Panc1 (cell line): ENCODE measurements around the gene PCGF3.

Experiments used
- POLR2AphosphoS5 ChIP-seq: IDR thresholded peaks from 2 replicates; pipeline ENCODE4 v1.6.1; 2012; ENCODE audit warnings: mild to moderate bottlenecking, low read depth, low read length, moderate library complexity
- SIN3A ChIP-seq: IDR thresholded peaks from 2 replicates; pipeline ENCODE4 v1.6.1; 2012; ENCODE audit warnings: low read depth, mild to moderate bottlenecking, low read length, moderate library complexity, borderline replicate concordance; ENCODE audit not compliant: insufficient read depth
- TF ChIP-seq, protein P1 (sequence below): fragments of 450-650 bp; IDR thresholded peaks from 2 replicates; pipeline ENCODE4 v1.5.1; 2017; ENCODE audit warnings: mild to moderate bottlenecking
- TF ChIP-seq, protein P2 (sequence below), 2 experiments: IDR thresholded peaks; 2 replicates each; pipeline ENCODE4 v1.6.1; 2011 to 2012; ENCODE audit warnings: low read depth in 2 of 2, control low read depth in 1 of 2, low read length in 1 of 2, mild to moderate bottlenecking in 1 of 2, moderate library complexity in 1 of 2; ENCODE audit not compliant: insufficient read depth in 1 of 2

DNA sequence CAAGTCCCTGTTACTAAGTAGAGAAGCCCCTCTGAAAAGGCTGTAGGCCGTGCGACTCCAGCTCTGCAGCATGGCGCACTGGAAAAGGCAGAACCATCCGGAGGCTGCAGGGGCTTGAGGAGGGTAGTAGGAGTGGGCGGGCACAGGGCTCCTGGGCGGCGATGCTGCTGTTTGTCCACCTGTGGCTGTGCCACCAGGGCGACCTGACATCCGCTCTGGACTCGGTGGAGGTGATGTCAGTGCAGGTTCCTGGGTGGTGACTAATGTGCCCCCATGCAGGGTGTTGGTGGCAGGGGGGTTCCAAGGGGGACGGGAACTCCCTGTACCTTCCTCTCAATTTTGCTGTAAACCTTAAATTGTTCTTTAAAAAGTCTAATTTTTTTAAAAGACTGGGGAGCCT, 58.3 kb downstream of the PCGF3 start:
- TF ChIP-seq, protein P1, sequence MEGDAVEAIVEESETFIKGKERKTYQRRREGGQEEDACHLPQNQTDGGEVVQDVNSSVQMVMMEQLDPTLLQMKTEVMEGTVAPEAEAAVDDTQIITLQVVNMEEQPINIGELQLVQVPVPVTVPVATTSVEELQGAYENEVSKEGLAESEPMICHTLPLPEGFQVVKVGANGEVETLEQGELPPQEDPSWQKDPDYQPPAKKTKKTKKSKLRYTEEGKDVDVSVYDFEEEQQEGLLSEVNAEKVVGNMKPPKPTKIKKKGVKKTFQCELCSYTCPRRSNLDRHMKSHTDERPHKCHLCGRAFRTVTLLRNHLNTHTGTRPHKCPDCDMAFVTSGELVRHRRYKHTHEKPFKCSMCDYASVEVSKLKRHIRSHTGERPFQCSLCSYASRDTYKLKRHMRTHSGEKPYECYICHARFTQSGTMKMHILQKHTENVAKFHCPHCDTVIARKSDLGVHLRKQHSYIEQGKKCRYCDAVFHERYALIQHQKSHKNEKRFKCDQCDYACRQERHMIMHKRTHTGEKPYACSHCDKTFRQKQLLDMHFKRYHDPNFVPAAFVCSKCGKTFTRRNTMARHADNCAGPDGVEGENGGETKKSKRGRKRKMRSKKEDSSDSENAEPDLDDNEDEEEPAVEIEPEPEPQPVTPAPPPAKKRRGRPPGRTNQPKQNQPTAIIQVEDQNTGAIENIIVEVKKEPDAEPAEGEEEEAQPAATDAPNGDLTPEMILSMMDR = no peak
- TF ChIP-seq POLR2AphosphoS5 = no peak
- TF ChIP-seq SIN3A = no peak
- TF ChIP-seq, protein P2, sequence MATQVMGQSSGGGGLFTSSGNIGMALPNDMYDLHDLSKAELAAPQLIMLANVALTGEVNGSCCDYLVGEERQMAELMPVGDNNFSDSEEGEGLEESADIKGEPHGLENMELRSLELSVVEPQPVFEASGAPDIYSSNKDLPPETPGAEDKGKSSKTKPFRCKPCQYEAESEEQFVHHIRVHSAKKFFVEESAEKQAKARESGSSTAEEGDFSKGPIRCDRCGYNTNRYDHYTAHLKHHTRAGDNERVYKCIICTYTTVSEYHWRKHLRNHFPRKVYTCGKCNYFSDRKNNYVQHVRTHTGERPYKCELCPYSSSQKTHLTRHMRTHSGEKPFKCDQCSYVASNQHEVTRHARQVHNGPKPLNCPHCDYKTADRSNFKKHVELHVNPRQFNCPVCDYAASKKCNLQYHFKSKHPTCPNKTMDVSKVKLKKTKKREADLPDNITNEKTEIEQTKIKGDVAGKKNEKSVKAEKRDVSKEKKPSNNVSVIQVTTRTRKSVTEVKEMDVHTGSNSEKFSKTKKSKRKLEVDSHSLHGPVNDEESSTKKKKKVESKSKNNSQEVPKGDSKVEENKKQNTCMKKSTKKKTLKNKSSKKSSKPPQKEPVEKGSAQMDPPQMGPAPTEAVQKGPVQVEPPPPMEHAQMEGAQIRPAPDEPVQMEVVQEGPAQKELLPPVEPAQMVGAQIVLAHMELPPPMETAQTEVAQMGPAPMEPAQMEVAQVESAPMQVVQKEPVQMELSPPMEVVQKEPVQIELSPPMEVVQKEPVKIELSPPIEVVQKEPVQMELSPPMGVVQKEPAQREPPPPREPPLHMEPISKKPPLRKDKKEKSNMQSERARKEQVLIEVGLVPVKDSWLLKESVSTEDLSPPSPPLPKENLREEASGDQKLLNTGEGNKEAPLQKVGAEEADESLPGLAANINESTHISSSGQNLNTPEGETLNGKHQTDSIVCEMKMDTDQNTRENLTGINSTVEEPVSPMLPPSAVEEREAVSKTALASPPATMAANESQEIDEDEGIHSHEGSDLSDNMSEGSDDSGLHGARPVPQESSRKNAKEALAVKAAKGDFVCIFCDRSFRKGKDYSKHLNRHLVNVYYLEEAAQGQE (IDR thresholded peaks at IDR 0.05; ENCODE audit: insufficient read depth in 1 of 2, low read depth in 2 of 2, low read length in 1 of 2) = no peak
